Cardiac fibroblast (primary cell): ENCODE data around the gene PLEKHG7.
"Not testable (repeated sequence)": the region's sequence is repeated elsewhere in the genome, so short reads cannot be mapped to it uniquely, and the experiment has no call there.

ENCODE experiments used
- DNase-seq, 2 donors: peaks; one replicate each; pipeline versions ENCODE4 v3.0.0 to v3.0.0-alpha.2; 2010; ENCODE audit warnings: low read depth in 2 of 2
- H3K4me3 ChIP-seq, 2 donors: replicated peaks in 1 of 2; 1 replicate in 1 of 2; 2 replicates in 1 of 2; pipeline ENCODE4 v1.5.1; 2011; ENCODE audit warnings: low read depth in 2 of 2, low read length in 2 of 2, mild to moderate bottlenecking in 2 of 2, moderate library complexity in 1 of 2
- CTCF ChIP-seq: IDR thresholded peaks from one replicate; pipeline ENCODE4 v1.5.1; 2011; ENCODE audit warnings: low read depth, mild to moderate bottlenecking, low read length, inconsistent platforms

The PLEKHG7 gene

DNA sequence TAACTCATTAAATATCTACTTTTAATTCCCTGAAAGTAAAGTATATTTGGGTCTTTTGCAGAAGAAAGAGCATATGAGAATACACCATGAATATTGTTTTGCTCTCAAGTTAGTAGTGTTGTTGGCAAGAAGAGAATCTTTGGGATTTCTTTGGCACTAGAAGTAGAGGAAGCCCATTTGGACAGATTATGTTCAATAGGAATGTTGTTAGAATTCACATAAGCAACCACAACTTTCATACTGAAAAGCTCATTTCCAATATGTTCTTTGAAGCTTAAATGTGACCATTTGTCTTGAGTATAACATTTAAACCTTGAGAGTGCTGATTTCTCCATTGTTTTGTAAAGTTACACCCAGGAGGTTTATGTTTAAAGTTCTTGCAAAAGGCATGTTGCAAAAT is 37.6 kb downstream of the PLEKHG7 start:
- no peak for TF ChIP-seq CTCF
- H3K4me3 ChIP-seq, result no peak overlapping the region
- DNase-seq, result peak in 1 of 2 donors; percentile 51

DNA sequence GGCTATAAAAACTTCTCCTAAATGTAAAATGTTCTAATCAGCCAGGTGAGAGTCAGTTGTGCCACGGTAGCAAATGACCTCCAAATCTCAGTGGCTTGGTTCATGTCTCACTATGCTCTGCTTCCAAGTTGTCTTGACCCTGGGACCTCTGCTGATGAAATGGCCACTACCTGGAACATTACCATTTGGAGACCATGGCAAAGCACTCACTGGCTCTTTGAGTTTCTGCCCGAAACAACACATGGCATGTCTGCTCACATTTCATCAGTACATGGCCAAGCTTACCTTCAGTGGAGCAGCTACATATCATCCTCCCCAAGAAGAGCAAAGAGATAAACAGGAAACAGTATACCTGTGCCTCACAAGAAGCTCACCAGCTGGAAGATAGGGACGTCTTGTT is 40.2 kb downstream of the PLEKHG7 start:
- no peak overlapping the region for H3K4me3 ChIP-seq
- no peak for DNase-seq
- TF ChIP-seq CTCF, result no peak

- peak; percentile 95 to 97 for DNase-seq
- TF ChIP-seq CTCF, result no peak
- H3K4me3 ChIP-seq, result no peak overlapping the region
These were observed 43.2 kb downstream of the PLEKHG7 start for GRCh38 chr12:92745856-92746550.

DNA sequence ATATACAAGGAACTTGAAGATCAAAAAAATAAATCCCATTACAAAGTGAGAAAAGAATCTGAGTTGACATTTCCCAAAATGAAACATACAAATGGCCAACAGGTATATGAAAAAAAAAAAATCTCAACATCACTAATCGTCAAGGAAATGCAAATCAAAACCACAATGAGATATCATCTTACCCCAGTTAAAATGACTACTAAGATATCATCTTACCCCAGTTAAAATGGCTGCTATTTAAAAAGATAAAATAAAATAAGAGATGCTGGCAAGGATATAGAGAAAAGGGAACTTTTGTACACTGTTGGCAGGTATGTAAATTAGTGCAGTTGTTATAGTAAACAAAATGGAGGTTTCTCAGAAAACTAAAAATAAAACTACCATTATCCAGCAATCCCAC is 44.4 kb downstream of the PLEKHG7 start:
- no peak for DNase-seq
- H3K4me3 ChIP-seq, result no peak overlapping the region
- no peak for TF ChIP-seq CTCF

- DNase-seq, H3K4me3 ChIP-seq: not testable (repeated sequence)
These were observed 46.9 kb downstream of the PLEKHG7 start for GRCh38 chr12:92749691-92750090.

DNA sequence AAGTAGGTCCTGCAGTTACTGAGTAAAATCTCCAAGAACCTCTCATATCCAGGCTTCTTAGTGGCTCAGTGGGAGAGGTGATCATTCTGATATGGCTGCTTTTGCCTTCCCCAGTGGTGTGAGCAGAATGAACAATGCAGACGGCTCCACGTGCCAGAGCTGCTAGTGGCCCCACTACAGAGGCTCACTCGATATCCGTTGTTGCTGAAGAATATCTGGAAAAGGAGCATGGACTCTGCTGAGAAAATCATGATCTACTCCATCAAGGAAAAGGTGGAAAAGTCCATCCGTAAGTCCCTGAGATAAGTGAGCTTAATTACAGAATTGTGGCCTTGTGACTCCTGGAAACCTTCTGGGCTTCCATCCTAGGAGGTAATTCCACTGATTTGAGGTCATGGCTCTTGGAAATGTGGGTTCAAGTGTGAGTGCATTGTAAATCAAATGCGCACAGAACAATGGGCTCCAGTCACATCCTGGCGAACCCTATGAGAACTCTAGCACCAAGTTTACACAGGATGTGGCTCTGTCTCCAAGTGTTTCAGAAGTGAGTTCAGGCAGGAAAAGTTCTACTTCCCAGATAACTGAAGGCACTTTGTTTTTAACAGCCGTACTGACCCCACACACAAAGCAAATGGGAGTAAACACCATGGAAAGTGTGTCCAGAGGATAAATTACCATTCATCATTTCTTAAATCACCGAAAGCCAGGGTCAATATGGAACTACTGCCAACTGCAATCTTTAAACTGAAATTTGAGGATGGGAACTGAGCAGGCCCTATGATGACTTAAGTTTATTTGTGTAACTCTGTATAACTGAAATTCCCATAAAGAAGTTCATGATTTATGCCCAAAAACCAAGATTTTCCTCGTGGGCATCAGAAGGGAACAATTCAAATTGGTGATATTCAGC is 51.4 kb downstream of the PLEKHG7 start:
- no peak overlapping the region for H3K4me3 ChIP-seq
- peak; percentile 42 to 65 for DNase-seq
- no peak for TF ChIP-seq CTCF

DNA sequence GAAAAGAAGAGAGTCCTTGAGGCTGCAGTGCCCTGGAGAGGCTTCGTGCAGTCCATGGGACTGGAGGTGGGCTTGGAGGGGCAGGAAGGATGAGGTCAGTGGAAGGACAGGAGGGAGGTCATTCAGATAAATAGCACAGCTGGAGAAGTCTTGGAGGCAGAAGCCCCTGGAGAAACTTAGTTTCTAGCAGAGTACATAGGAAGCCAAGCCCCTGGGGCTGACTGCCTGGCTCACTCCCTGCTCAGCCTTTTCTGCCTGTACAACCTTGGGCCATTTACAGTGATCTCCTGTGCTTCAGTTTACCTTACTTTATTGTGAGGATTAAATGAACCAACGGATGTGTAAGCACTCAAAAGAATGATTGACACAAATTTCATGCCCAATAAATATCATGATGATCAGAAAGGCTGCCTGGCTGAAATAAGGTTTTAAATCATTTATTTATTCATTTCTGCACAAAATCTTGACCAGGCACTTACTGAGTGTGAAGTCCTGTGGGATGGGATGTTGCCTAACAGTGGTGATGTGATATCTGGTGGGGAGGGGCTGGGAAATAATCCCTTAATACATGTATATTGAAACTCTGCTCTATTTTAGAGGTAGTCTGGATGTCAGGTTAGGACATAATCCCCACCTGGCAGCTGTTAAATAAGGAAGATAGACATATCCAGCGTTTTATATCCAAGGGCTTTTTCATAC is 54.3 kb downstream of the PLEKHG7 start:
- H3K4me3 ChIP-seq, result no peak overlapping the region
- TF ChIP-seq CTCF, result no peak
- DNase-seq, result no peak
